ENCODE results near the gene KBTBD6. TPM values are rescaled to one million over a fixed set of nuclear protein-coding genes. Genes with fewer than 3 reads are reported as not detected.

Gene KBTBD6
- total and polyA plus RNA-seq, 4 donors, result 2.1 to 5.1 (median 3.8) TPM

GRCh38 chr13:41148419-41149283 lies 16.0 kb upstream of the KBTBD6 start:
- H3K27me3 ChIP-seq (ENCODE audit: control insufficient read depth in 4 of 4, insufficient read depth in 4 of 4, low read length in 3 of 4), result no peaks in the 10 kb centered on the region
- H3K36me3 ChIP-seq (ENCODE audit: control insufficient read depth in 4 of 4, insufficient read depth in 3 of 4, low read depth in 1 of 4, low read length in 3 of 4), result no peaks in the 10 kb centered on the region
- H3K9ac ChIP-seq (ENCODE audit: low read depth in 1 of 2, low read length in 2 of 2), result no peak overlapping the region
- peaks cover 11 to 24% (median 15%) of the 10 kb centered on the region in 4 donors for H3K9me3 ChIP-seq (ENCODE audit: control insufficient read depth in 4 of 4, low read length in 3 of 4)
- H3K4me1 ChIP-seq (ENCODE audit: control insufficient read depth in 4 of 4, insufficient read depth in 4 of 4, low read length in 3 of 4), result no peaks in the 10 kb centered on the region
- 91% methylated on average over 3 of the region's 3 CpGs for WGBS
- DNase-seq (ENCODE audit: low spot score), result peak; percentile 38
- H3K27ac ChIP-seq (ENCODE audit: low read depth in 1 of 2, low read length in 2 of 2), result no peak overlapping the region
- no peak overlapping the region for H3K4me3 ChIP-seq (ENCODE audit: low read depth in 1 of 3, low read length in 3 of 3)
- TF ChIP-seq NR2F2 (IDR thresholded peaks at IDR 0.05) (no peak), FOXA1 (IDR thresholded peaks at IDR 0.05) (no peak), ATF3 (IDR thresholded peaks at IDR 0.05) (no peak), HNF4A (conservative IDR thresholded peaks at IDR 0.05) (no peak), RXRA (IDR thresholded peaks at IDR 0.05) (no peak), REST (IDR thresholded peaks at IDR 0.05) (no peak), RAD21 (IDR thresholded peaks at IDR 0.05) (no peak)

- H3K27me3 ChIP-seq (ENCODE audit: control insufficient read depth in 4 of 4, insufficient read depth in 4 of 4, low read length in 3 of 4), result no peaks in the 10 kb centered on the region
- no peak for DNase-seq (ENCODE audit: low spot score)
- no peak overlapping the region for H3K27ac ChIP-seq (ENCODE audit: low read depth in 1 of 2, low read length in 2 of 2)
- H3K9me3 ChIP-seq (ENCODE audit: control insufficient read depth in 4 of 4, low read length in 3 of 4), result peaks cover 3 to 19% (median 10%) of the 10 kb centered on the region in 4 donors
- H3K4me1 ChIP-seq (ENCODE audit: control insufficient read depth in 4 of 4, insufficient read depth in 4 of 4, low read length in 3 of 4), result no peaks in the 10 kb centered on the region
- 91% methylated on average over 4 of the region's 4 CpGs for WGBS
- H3K36me3 ChIP-seq (ENCODE audit: control insufficient read depth in 4 of 4, insufficient read depth in 3 of 4, low read depth in 1 of 4, low read length in 3 of 4), result no peaks in the 10 kb centered on the region
- H3K9ac ChIP-seq (ENCODE audit: low read depth in 1 of 2, low read length in 2 of 2), result no peak overlapping the region
- no peak overlapping the region for H3K4me3 ChIP-seq (ENCODE audit: low read depth in 1 of 3, low read length in 3 of 3)
- no peak for TF ChIP-seq RAD21 (IDR thresholded peaks at IDR 0.05)
- TF ChIP-seq TAF1 (conservative IDR thresholded peaks at IDR 0.05), result no peak
- no peak for TF ChIP-seq REST (IDR thresholded peaks at IDR 0.05)
- TF ChIP-seq MAX (IDR thresholded peaks at IDR 0.05), result no peak
- TF ChIP-seq HNF4A (conservative IDR thresholded peaks at IDR 0.05), result no peak
- no peak for TF ChIP-seq RXRA (IDR thresholded peaks at IDR 0.05)
- TF ChIP-seq HNF4G (IDR thresholded peaks at IDR 0.05), result no peak
- no peak for TF ChIP-seq SP1 (IDR thresholded peaks at IDR 0.05)
- TF ChIP-seq JUND (IDR thresholded peaks at IDR 0.05), result no peak
- TF ChIP-seq ATF3 (IDR thresholded peaks at IDR 0.05), result no peak
- TF ChIP-seq NR2F2 (IDR thresholded peaks at IDR 0.05), result no peak
- TF ChIP-seq EGR1 (IDR thresholded peaks at IDR 0.05; ENCODE audit: low read depth in 2 of 2), result no peak
- no peak for TF ChIP-seq CTCF (IDR thresholded peaks at IDR 0.05; ENCODE audit: low read depth, low read length, missing input control)
- TF ChIP-seq GABPA (IDR thresholded peaks at IDR 0.05 in 1 of 2, conservative IDR thresholded peaks at IDR 0.05 in 1 of 2), result no peak
- no peak for TF ChIP-seq FOXA1 (IDR thresholded peaks at IDR 0.05)
- TF ChIP-seq FOXA2 (IDR thresholded peaks at IDR 0.05), result no peak
- TF ChIP-seq ZBTB33 (IDR thresholded peaks at IDR 0.05), result no peak
Measured at GRCh38 chr13:41145136-41145908, 12.7 kb upstream of the KBTBD6 start.
